T-helper 1 cell treated with Interleukin-12 subunit alpha and Interleukin-12 subunit beta and Interleukin-4 antibody, amounts not matched to agents 30 μg/mL and 1 μg/mL, for 36 hours (primary cell): ENCODE results near the gene KCNK2.

Experiments used
- H3K27ac Mint-ChIP-seq: one replicate; pipeline ENCODE4 v1.8.0; 2021; ENCODE audit warnings: mild to moderate bottlenecking, mixed read lengths
- H3K27me3 Mint-ChIP-seq: one replicate; pipeline ENCODE4 v1.8.0; 2021; ENCODE audit warnings: low read depth, mixed read lengths
- H3K36me3 Mint-ChIP-seq: one replicate; pipeline ENCODE4 v1.8.0; 2021; ENCODE audit warnings: low read depth, mixed read lengths
- H3K4me1 Mint-ChIP-seq: one replicate; pipeline ENCODE4 v1.8.0; 2021; ENCODE audit warnings: low read depth, mixed read lengths
- H3K4me3 Mint-ChIP-seq: one replicate; pipeline ENCODE4 v1.8.0; 2021; ENCODE audit warnings: mild to moderate bottlenecking, moderate library complexity, mixed read lengths
- H3K9me3 Mint-ChIP-seq: one replicate; pipeline ENCODE4 v1.8.0; 2021; ENCODE audit warnings: mixed read lengths

The KCNK2 gene

GRCh38 chr1:215226757-215227156 is 144.2 kb downstream of the KCNK2 start:
- Mint-ChIP-seq H3K27ac (no peak overlapping the region), H3K9me3 (no peaks in the 10 kb centered on the region), H3K4me1 (no peaks in the 10 kb centered on the region), H3K4me3 (no peak overlapping the region), H3K27me3 (no peaks in the 10 kb centered on the region), H3K36me3 (no peaks in the 10 kb centered on the region)

- Mint-ChIP-seq H3K9me3 (no peaks in the 10 kb centered on the region), H3K27me3 (no peaks in the 10 kb centered on the region), H3K36me3 (no peaks in the 10 kb centered on the region), H3K27ac (no peak overlapping the region), H3K4me3 (no peak overlapping the region), H3K4me1 (no peaks in the 10 kb centered on the region)
Observed at GRCh38 chr1:215228193-215228592, 145.7 kb downstream of the KCNK2 start.

GRCh38 chr1:215241451-215241850 is 158.9 kb downstream of the KCNK2 start:
- Mint-ChIP-seq H3K9me3 (no peaks in the 10 kb centered on the region), H3K4me3 (no peak overlapping the region), H3K4me1 (no peaks in the 10 kb centered on the region), H3K36me3 (no peaks in the 10 kb centered on the region), H3K27ac (no peak overlapping the region), H3K27me3 (no peaks in the 10 kb centered on the region)

- Mint-ChIP-seq H3K36me3 (no peaks in the 10 kb centered on the region), H3K27me3 (no peaks in the 10 kb centered on the region), H3K9me3 (no peaks in the 10 kb centered on the region), H3K4me3 (no peak overlapping the region), H3K27ac (no peak overlapping the region), H3K4me1 (no peaks in the 10 kb centered on the region)
Observed at GRCh38 chr1:215243345-215244054, 161.0 kb downstream of the KCNK2 start.

GRCh38 chr1:215250913-215251312 is 168.4 kb downstream of the KCNK2 start:
- peaks cover 3% of the 10 kb centered on the region for H3K9me3 Mint-ChIP-seq
- no peaks in the 10 kb centered on the region for H3K27me3 Mint-ChIP-seq
- H3K4me1 Mint-ChIP-seq: no peaks in the 10 kb centered on the region

GRCh38 chr1:215251428-215251827 is 168.9 kb downstream of the KCNK2 start:
- Mint-ChIP-seq H3K4me1 (no peaks in the 10 kb centered on the region), H3K4me3 (no peak overlapping the region), H3K27me3 (no peaks in the 10 kb centered on the region), H3K9me3 (peaks cover 3% of the 10 kb centered on the region), H3K27ac (no peak overlapping the region), H3K36me3 (no peaks in the 10 kb centered on the region)

More at GRCh38 chr1:215250913-215251312, 168.4 kb downstream of the KCNK2 start:
- no peaks in the 10 kb centered on the region for H3K36me3 Mint-ChIP-seq
- H3K27ac Mint-ChIP-seq: no peak overlapping the region
- H3K4me3 Mint-ChIP-seq: no peak overlapping the region

GRCh38 chr1:215252164-215252563 is 169.6 kb downstream of the KCNK2 start:
- H3K4me3 Mint-ChIP-seq: no peak overlapping the region
- H3K27me3 Mint-ChIP-seq: no peaks in the 10 kb centered on the region
- H3K36me3 Mint-ChIP-seq: no peaks in the 10 kb centered on the region
- H3K9me3 Mint-ChIP-seq: peaks cover 3% of the 10 kb centered on the region
- H3K4me1 Mint-ChIP-seq: no peaks in the 10 kb centered on the region
- H3K27ac Mint-ChIP-seq: no peak overlapping the region

- Mint-ChIP-seq H3K4me3 (no peak overlapping the region), H3K4me1 (no peaks in the 10 kb centered on the region)
Observed at GRCh38 chr1:215256936-215257679, 174.6 kb downstream of the KCNK2 start.

GRCh38 chr1:215260711-215261110 is 178.2 kb downstream of the KCNK2 start:
- no peaks in the 10 kb centered on the region for H3K9me3 Mint-ChIP-seq
- H3K27me3 Mint-ChIP-seq: no peaks in the 10 kb centered on the region
- H3K27ac Mint-ChIP-seq: no peak overlapping the region
- H3K4me1 Mint-ChIP-seq: no peaks in the 10 kb centered on the region
- H3K36me3 Mint-ChIP-seq: no peaks in the 10 kb centered on the region
- no peak overlapping the region for H3K4me3 Mint-ChIP-seq

More at GRCh38 chr1:215256936-215257679, 174.6 kb downstream of the KCNK2 start:
- H3K9me3 Mint-ChIP-seq: peaks cover 3% of the 10 kb centered on the region
- no peak overlapping the region for H3K27ac Mint-ChIP-seq
- H3K27me3 Mint-ChIP-seq: no peaks in the 10 kb centered on the region
- no peaks in the 10 kb centered on the region for H3K36me3 Mint-ChIP-seq

GRCh38 chr1:215262106-215262505 is 179.6 kb downstream of the KCNK2 start:
- Mint-ChIP-seq H3K36me3 (no peaks in the 10 kb centered on the region), H3K9me3 (no peaks in the 10 kb centered on the region), H3K27ac (no peak overlapping the region), H3K4me3 (no peak overlapping the region), H3K27me3 (no peaks in the 10 kb centered on the region), H3K4me1 (no peaks in the 10 kb centered on the region)

GRCh38 chr1:215263636-215264035 is 181.1 kb downstream of the KCNK2 start:
- Mint-ChIP-seq H3K4me3 (no peak overlapping the region), H3K9me3 (no peaks in the 10 kb centered on the region), H3K4me1 (no peaks in the 10 kb centered on the region), H3K27ac (no peak overlapping the region), H3K27me3 (no peaks in the 10 kb centered on the region), H3K36me3 (no peaks in the 10 kb centered on the region)

- no peak overlapping the region for H3K4me3 Mint-ChIP-seq
Observed at GRCh38 chr1:215264649-215265048, 182.1 kb downstream of the KCNK2 start.

GRCh38 chr1:215267495-215267894 is 185.0 kb downstream of the KCNK2 start:
- Mint-ChIP-seq H3K27ac (no peak overlapping the region), H3K4me1 (no peaks in the 10 kb centered on the region), H3K4me3 (no peak overlapping the region), H3K9me3 (no peaks in the 10 kb centered on the region), H3K36me3 (no peaks in the 10 kb centered on the region), H3K27me3 (no peaks in the 10 kb centered on the region)

More at GRCh38 chr1:215264649-215265048, 182.1 kb downstream of the KCNK2 start:
- Mint-ChIP-seq H3K27ac (no peak overlapping the region), H3K4me1 (no peaks in the 10 kb centered on the region), H3K9me3 (no peaks in the 10 kb centered on the region), H3K27me3 (no peaks in the 10 kb centered on the region), H3K36me3 (no peaks in the 10 kb centered on the region)

- Mint-ChIP-seq H3K9me3 (no peaks in the 10 kb centered on the region), H3K27me3 (no peaks in the 10 kb centered on the region), H3K36me3 (no peaks in the 10 kb centered on the region), H3K4me1 (no peaks in the 10 kb centered on the region), H3K4me3 (no peak overlapping the region), H3K27ac (no peak overlapping the region)
Observed at GRCh38 chr1:215269955-215270354, 187.4 kb downstream of the KCNK2 start.

- no peaks in the 10 kb centered on the region for H3K4me1 Mint-ChIP-seq
- no peaks in the 10 kb centered on the region for H3K36me3 Mint-ChIP-seq
- H3K27me3 Mint-ChIP-seq: no peaks in the 10 kb centered on the region
- no peak overlapping the region for H3K27ac Mint-ChIP-seq
- H3K9me3 Mint-ChIP-seq: no peaks in the 10 kb centered on the region
- no peak overlapping the region for H3K4me3 Mint-ChIP-seq
Observed at GRCh38 chr1:215273838-215274516, 191.4 kb downstream of the KCNK2 start.
